Mucosa of gallbladder (tissue), 1 donor: ENCODE data around the gene MYOD1. TPM values are rescaled to one million over a fixed set of nuclear protein-coding genes. Genes with fewer than 3 reads are reported as not detected.

Source experiments
- DNase-seq: peaks from one replicate; pipeline ENCODE4 v3.0.0-alpha.2; 2020; ENCODE audit warnings: low spot score
- total RNA-seq: library from RNA; stranded (reverse); gene quantifications from one replicate; pipeline ENCODE4 v1.2.1, GENCODE V29; 2021
- donor health status: DM: no; HTN: no; CAD: no.

Gene MYOD1
- total RNA-seq, 1 donor from 2014 or later: not detected

DNA sequence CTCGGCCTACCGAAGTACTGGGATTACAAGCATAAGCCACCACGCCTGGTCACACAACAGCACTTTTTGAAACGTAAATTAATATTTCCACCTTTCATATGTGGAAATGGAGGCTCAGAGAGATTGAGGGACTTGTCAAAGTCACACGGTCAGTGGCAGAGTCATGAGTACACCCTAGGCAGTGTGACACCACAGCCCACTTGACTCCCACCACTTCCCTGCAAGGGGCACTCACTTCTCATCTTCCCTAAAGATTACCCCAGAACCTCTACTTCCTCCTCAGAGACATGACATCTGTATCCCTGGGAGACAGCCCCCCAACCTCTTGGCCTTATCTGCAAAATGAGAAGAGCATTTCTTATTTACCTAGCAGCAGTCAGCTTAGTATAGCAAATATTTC, 16.5 kb upstream of the MYOD1 start:
- DNase-seq: no peak

DNA sequence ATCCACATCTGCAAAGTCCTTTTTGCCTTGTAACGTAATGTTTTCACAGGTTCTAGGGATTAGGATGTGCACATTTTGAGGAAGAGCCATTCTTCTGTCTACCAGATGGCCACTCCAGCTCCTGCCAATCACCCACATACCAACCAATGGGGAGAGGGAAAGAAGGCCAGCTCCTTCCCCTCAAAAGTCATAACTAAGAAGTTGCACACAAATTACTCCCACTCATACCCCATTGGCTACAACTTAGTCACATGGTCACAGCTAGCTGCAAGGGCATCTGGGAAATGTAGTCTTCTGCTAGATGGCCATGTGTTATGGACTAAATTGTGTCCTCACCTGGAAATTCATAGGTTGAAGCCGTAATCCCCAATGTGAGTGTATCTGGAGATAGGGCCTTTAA, 15.4 kb upstream of the MYOD1 start:
- DNase-seq: no peak

DNA sequence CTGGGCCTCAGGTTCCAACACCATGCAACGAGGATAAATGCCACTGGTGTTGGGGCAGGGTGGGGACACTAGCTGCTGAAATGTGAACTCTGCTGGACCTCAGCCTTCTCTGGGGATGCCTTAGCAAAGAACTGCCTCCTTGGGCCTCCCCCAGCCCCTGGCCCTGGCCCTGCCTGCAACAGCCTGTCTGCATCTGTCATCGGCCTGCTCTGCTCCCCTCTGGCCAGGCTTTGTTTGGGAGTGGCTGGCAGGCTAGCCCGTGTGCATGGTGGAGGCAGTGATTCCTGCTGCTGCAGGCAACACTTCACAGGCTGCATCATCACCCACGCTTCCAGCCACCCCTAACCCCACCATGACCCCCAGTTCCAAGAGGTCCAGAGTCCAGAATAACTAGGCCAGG, 11.5 kb upstream of the MYOD1 start:
- DNase-seq: no peak

DNA sequence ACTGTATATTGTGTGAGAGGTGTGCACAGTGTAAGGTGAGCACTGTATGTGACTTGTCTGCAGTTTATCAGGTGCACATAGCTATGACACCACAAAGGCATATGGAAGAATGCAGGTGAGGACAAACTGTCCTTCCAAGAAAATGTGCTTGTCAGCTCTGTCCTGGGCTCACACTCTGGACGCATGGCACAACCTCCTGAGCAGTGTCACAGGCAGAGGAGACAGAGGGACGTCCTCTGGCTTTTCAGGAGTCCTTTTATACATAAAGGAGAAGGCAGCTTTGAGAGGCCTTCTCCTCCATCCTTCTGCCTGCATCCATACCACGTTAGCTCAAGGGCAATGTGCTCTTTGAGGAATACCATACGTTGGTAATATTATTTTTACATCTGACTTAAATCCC, 7.5 kb upstream of the MYOD1 start:
- DNase-seq: no peak

DNA sequence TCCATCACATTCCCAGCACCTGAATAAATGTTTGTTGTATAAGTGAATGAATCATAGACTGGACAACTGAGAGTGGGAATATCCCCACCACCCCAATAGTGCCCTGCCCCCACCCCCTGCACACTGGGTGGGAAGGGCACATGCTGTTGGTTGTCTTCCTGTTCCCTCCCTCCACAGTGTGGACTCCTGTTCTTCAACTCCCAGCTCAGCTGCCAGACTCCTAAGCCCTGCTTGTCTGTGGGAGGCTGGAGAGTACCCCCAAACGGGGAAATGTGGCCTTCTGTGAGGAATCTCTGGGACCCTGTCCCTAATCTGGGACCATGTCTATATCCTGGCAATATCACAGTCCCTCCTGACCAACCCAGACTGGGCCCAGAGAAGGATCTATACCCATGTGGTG, 5.5 kb upstream of the MYOD1 start:
- no peak for DNase-seq

DNA sequence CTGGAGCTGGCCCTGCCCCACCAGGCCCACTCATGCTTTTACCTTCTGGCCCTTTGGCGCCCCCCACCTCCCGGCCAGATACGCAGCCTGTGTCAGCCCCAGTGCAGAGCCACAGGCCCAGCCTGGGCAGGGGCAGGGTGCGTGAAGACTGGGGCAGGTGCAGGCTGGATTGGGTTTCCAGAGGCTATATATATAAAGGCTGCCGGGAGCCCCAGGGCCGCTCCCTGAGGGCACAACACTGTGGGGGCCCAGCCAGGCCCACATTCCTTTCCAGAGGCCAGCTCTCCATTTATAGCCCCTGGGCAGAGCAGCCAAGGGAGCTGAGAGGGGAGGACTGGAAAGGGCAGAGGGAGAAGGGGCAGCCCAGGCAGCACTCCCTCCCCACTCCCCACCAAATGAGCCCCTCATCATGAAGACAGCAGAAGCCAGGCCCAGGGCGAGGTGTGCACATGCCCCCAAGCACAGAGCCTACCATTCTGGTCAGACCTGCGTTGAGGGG, 5.0 kb upstream of the MYOD1 start:
- no peak for DNase-seq

DNA sequence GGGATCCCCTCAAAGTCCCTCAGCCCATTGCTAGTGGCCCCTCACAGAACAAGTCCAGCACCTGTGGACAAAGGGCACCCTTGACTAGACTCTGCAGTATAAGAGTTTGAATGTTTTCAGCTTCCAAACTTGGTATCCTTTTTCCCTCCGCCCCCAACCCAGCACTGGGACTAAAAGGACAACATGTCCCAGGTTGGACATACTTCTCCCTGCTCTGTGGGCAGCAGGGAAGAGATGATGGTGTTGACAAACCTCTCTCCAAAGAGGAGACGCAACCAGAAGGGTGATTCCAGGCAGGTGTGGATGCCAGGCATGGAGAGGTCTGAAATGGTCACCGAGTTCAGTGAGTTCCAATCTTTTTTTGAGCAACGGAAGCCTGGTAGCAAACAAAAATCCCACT, 4.5 kb upstream of the MYOD1 start:
- DNase-seq: no peak

DNA sequence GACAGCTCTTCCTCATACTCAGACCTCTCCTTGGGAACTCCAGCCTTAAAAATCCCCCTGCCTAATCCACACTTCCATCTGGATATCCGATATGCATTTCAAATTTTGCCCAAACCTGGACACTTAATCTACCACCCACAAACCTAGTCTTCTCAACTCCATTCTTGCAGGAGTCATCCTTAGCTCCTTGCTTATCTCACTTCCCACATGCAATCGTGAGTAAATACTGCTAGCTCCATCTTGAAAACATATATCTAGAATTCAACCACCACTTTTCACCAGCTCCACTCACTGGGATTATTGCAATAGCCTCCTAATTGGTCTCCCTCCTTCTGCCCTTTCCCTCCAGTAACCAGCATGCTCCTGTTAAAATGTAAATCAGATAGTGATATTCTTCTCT, 2.6 kb upstream of the MYOD1 start:
- no peak for DNase-seq

DNA sequence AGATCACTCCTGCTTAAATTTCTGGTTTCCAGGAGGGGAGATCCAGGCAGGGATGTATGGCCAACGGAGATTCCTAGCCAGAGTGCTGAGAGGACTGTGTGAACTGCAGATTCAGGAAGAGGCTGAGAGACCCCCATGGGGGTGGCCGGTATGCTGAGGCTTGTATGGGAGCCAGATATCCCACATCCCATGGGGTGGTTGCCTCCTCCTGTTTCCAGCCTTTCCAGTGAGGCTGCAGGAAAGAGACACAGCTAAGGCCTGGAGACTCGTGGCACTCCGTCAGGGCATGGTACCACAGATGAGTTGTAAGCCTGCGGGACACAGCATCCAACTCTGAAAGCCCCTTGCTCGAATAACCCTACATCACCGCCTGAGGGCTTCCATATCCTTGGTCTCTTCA, 1.4 kb upstream of the MYOD1 start:
- DNase-seq: no peak

DNA sequence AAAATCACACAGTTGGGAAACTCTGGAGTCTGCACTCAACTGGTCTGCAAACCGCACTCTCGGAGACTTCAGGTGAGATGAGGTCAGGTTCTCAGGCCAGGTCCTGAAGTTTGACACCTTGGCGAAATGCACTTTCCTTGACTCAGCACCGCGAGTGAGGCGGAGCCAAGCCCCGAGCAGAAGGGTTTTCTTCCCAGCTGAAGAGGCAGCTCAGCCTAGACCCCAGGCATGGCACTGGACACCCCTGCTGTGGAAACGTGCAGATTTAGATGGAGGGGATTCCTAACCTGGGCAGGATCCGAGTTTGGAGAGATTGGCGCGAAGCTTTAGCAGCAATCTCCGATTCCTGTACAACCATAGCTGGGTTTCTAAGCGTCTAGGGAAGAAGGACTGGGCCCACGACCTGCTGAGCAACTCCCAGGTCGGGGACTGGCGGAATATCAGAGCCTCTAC, 835 bp upstream of the MYOD1 start:
- no peak for DNase-seq

DNA sequence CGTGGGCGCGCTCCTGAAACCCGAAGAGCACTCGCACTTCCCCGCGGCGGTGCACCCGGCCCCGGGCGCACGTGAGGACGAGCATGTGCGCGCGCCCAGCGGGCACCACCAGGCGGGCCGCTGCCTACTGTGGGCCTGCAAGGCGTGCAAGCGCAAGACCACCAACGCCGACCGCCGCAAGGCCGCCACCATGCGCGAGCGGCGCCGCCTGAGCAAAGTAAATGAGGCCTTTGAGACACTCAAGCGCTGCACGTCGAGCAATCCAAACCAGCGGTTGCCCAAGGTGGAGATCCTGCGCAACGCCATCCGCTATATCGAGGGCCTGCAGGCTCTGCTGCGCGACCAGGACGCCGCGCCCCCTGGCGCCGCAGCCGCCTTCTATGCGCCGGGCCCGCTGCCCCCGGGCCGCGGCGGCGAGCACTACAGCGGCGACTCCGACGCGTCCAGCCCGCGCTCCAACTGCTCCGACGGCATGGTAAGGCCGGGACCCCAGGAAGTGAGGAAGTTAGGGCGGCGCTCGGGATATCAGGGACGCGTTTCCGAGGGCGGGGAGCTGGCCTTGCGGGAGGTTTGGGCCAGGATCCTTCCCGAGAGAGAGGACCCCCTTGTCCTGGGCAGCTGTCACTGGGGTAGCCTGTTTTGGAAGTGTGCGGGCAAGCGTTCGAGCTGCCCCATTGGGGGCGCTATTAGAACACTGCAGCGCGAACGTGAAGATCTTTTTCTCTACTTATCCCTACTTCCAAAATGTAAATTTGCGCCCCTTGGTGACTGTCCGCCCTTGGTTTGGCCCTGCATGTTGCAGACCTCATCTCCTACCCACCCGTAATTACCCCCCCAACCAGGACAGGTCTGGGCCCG, 796 bp downstream of the MYOD1 start:
- DNase-seq: no peak

DNA sequence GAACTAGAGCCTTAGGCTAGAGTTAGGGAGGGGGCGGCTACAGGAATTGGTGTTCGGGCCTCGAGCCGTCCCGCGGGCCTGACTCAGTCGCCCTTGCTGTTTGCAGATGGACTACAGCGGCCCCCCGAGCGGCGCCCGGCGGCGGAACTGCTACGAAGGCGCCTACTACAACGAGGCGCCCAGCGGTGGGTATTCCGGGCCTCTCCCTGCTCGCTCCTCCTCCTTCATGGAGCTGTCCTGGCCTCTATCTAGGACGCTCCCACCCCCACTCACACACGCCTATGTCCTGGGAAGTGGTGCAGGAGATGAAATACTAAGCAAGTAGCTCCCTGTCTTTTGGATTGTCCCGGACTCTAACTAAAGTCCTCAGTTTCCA, 1.4 kb downstream of the MYOD1 start:
- DNase-seq: no peak

DNA sequence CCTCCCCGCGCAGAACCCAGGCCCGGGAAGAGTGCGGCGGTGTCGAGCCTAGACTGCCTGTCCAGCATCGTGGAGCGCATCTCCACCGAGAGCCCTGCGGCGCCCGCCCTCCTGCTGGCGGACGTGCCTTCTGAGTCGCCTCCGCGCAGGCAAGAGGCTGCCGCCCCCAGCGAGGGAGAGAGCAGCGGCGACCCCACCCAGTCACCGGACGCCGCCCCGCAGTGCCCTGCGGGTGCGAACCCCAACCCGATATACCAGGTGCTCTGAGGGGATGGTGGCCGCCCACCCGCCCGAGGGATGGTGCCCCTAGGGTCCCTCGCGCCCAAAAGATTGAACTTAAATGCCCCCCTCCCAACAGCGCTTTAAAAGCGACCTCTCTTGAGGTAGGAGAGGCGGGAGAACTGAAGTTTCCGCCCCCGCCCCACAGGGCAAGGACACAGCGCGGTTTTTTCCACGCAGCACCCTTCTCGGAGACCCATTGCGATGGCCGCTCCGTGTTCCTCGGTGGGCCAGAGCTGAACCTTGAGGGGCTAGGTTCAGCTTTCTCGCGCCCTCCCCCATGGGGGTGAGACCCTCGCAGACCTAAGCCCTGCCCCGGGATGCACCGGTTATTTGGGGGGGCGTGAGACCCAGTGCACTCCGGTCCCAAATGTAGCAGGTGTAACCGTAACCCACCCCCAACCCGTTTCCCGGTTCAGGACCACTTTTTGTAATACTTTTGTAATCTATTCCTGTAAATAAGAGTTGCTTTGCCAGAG, 2.0 kb downstream of the MYOD1 start:
- no peak for DNase-seq

DNA sequence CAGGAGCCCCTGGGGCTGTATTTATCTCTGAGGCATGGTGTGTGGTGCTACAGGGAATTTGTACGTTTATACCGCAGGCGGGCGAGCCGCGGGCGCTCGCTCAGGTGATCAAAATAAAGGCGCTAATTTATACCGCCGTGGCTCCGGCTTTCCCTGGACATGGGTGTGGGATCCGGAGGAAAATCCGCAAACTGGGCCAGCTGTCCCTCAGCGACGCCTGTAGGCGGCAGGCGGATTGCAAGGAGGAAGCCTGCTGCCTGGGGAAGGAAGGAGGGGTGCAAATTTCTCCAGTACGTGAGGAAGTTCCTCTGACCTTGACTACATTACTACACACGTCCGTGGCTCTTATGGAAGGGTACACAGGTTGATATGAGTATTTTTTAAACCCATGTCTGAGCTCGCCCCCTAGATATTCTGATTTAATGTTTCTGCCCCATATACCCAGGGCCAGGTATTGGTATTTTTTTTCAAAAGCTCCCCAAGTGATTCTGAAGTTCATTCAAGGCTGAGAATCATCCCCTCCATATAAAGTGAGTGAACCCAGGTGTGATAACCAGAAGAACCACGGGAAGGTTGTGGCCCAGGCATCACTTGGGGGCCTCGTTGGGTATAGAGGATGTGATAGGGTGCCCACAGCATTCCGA, 2.8 kb downstream of the MYOD1 start:
- DNase-seq: no peak

DNA sequence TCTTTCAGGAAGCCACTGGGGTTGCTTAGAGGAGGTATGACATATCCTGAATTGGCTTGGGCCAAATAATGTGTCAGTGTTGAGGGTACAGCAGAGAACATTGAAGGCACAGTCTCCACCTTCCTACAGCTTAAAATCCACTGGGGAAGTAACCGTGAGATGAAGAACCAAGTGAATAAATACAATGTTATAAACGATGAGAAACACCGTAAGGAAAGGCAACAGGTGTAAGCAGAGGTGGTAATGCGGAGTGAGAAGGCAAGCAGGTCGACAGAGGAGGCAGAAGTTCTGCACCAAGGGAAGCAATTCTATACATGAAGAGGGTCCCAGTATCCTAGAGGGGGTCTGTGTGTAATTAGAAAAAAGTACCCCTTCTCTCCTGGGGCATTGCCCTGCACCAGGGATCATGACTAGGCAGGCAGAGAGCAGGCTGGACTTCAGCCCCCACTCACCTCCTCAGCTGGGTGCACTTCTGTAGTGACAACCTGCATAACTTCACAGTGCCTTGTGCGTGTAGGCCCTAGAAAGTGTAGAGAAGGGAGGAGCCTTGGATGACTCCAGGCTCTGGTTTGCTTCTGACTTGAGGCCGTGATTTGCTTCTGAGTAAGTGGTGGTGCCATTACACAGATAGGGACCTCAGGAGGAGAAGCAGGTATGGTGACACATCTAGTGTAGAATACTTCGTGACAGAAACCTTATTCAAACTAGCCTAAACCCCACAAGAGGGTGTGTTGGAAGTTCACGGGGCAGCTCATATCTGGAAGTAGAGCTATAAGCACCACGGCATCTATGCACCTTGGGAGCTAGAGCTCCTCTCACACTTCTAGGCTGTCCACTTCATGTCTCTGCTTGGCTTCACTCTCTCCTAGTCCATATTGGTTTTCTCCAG, 4.9 kb downstream of the MYOD1 start:
- DNase-seq: no peak

DNA sequence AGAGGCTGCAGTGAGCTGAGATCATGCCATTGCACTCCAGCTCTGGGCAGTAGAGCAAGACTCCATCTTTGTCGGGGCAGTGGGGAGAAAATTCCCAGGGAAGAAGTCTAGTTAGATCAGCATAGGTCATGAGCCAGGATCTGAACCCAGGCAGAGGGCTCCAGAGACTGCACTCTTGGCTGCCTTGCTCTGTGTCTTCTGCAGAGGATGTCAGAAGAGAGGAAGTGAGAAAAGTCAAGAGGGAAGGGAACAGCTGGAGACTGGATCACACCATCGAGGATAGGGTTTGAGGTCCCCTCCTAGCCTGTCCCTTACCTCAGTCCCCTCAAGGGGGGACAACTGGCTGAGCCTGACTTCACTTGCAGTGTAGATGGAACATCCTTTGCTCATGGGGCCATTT, 5.8 kb downstream of the MYOD1 start:
- no peak for DNase-seq

DNA sequence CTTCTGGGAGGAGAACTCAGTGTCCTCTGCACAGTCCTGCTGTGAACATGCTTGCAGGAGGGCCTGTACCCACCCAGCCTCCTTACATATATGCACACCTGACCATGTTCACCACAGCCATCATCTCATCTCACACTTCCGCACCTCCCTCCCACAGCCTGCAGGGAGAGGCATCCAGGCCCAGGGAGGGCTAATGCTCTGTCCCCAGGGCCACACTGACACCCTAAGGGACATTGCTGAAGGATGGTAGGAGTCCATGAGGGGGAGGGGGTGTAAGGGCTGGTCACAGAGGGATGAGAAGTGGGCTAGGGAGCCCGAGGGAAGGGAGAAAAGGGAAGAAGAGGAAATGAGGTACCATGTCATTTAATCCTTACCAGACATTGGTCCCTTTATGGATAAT, 10.8 kb downstream of the MYOD1 start:
- no peak for DNase-seq

DNA sequence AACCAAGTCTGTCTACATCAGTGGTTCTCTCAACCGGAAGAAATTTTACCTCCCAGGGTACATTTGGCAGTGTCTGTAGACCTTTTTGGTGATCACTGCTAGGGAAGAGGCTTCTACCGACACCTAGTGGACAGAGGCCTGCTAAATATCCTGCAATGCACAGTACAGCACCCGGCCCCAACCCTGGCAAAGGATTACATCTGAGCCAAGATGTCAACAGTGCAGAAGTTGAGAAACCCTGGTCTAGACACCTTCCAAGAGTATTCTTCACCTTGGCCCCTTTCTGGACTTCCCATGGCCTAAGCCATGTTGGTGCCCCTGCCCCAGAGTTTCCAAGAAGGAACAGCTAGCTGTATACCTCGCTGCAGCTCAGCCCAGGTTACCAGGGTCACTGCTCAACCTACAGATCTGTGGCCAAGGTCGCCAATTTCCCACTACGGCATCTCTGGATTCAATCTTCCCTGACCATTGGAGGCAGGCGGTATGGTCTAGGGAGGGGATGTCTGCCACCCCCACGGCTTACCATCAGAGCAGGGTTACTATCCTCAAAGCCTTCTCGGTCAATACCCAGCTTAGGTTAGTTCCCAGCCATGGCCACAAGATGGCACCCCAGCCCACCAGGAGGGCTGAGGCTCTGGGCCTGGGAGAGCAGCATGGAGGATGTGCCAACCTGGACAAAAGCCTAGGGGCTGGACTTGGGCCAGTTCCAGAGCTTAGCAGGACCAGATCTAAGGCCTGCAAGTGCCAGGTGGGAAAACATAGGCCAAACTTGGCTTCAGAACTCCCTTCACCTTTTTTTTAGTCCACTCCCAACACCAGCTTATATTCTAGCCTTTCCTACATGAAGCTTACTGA, 11.5 kb downstream of the MYOD1 start:
- peak; percentile 81 for DNase-seq

DNA sequence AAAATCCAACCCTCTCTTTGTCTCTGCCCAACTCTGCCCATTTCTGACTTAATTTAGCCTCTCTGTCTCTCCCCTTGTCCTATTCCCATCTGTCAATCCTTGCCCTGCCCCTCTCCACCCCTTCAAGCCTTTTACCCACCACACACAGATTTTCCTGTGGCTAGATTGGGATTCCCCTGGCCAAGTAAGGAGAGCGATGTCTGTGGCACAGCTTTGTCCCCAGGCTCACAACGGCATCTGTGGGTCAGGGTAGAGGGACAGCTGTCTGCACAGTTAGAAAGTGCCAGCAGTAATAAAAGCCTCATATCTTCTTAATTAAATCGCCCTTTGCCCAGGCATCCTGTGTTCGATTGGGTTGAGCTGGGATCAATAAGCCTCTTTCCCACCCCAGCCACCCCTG, 13.9 kb downstream of the MYOD1 start:
- DNase-seq: no peak

DNA sequence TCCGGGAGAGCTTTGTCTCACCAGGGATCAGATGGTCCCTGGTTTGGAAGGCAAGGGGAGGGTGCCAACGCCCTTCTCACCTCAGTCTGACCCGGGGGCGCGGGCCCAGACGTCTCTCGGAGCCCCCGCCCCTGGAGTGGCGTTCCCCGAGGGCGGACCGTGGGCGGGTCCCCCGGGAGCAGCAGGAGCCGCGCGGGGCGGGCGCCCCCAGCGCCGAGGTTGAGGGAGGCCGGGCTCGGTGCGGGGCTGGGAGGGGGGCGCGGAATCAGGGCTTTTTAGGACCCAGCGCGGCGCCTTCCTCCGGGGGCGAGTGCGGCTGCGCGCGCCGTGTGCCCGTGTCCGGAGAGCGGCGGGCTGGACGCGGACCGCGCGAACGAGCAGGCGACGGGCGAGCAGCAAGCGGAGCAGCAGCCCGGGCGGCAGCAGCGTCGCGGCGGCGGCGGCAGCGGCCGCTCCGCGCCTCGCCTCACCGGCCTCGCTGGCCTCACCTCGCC, 15.1 kb downstream of the MYOD1 start, which contains the start of gene KCNC1:
Gene KCNC1 (plus strand): TSS at position 364 of the 494 bp plus-strand sequence. CDS start 1,222 bp downstream, outside the sequence.
- no peak for DNase-seq
